C4-2B (cell line): ENCODE results near the gene MCMBP.

Source experiments
- CTCF ChIP-seq: fragments of 450-650 bp; conservative IDR thresholded peaks from 2 replicates; pipeline ENCODE4 v1.5.1; 2017; ENCODE audit warnings: mild to moderate bottlenecking
- ZFX ChIP-seq: fragments of 450-650 bp; IDR thresholded peaks from 2 replicates; pipeline ENCODE4 v1.6.1; 2017

- TF ChIP-seq CTCF = no peak
- TF ChIP-seq ZFX = no peak
These were observed 66.1 kb downstream of the MCMBP start for GRCh38 chr10:119806334-119807130.
